GM12891 (cell line): ENCODE data around the gene SND1.

Source experiments
- DNase-seq: peaks from one replicate; pipeline ENCODE4 v3.0.0; 2011; ENCODE audit warnings: low spot score; ENCODE audit not compliant: insufficient read length
- FAIRE-seq: peaks from 2 replicates; lab custom pipeline; 2011; peaks lifted over from hg19 to GRCh38; lab: Jason Lieb, UNC
- PAX5 ChIP-seq: IDR thresholded peaks from 2 replicates; pipeline ENCODE4 v1.6.1; 2011; ENCODE audit warnings: low read length, moderate library complexity, mild to moderate bottlenecking; ENCODE audit not compliant: insufficient read depth, severe bottlenecking
- POLR2A ChIP-seq: IDR thresholded peaks from 2 replicates; pipeline ENCODE4 v1.6.1; 2011; ENCODE audit warnings: low read depth, low read length, control low read depth
- POLR2AphosphoS5 ChIP-seq: IDR thresholded peaks from 2 replicates; pipeline ENCODE4 v1.6.1; 2011; ENCODE audit warnings: low read depth, low read length, control low read depth
- POU2F2 ChIP-seq: IDR thresholded peaks from 2 replicates; pipeline ENCODE4 v1.6.1; 2011; ENCODE audit warnings: low read depth, mild to moderate bottlenecking, control low read depth, low read length, moderate library complexity
- SPI1 ChIP-seq: IDR thresholded peaks from 2 replicates; pipeline ENCODE4 v1.6.1; 2011; ENCODE audit warnings: low read depth, low read length, control low read depth
- TAF1 ChIP-seq: IDR thresholded peaks from 2 replicates; pipeline ENCODE4 v1.6.1; 2011; ENCODE audit warnings: low read depth, low read length, control low read depth

SND1 gene

GRCh38 chr7:127850195-127850594 lies 198.2 kb downstream of the SND1 start:
- FAIRE-seq (no peak), DNase-seq (no peak)
- TF ChIP-seq SPI1 (no peak), TAF1 (no peak), POLR2A (no peak), POLR2AphosphoS5 (no peak), PAX5 (no peak), POU2F2 (no peak)

- TF ChIP-seq POLR2AphosphoS5 (no peak), PAX5 (no peak), POLR2A (no peak), SPI1 (no peak), POU2F2 (no peak), TAF1 (no peak)
- FAIRE-seq (no peak), DNase-seq (no peak)
Observed at GRCh38 chr7:127854383-127854782, 202.4 kb downstream of the SND1 start.

GRCh38 chr7:127857464-127857841 lies 205.5 kb downstream of the SND1 start:
- DNase-seq = no peak
- FAIRE-seq = no peak
- TF ChIP-seq POLR2A (no peak), PAX5 (no peak), POLR2AphosphoS5 (no peak), POU2F2 (no peak), TAF1 (no peak), SPI1 (no peak)

- no peak for TF ChIP-seq TAF1
- TF ChIP-seq POU2F2 = no peak
- no peak for TF ChIP-seq POLR2A
- no peak for TF ChIP-seq PAX5
- no peak for TF ChIP-seq POLR2AphosphoS5
- TF ChIP-seq SPI1 = no peak
- no peak for FAIRE-seq
- no peak for DNase-seq
Observed at GRCh38 chr7:127858091-127858914, 206.3 kb downstream of the SND1 start.

GRCh38 chr7:127858915-127859189 lies 206.9 kb downstream of the SND1 start:
- TF ChIP-seq TAF1 = no peak
- TF ChIP-seq SPI1 = peak; percentile 51
- peak; percentile 58; the same call in 1 of the 2 replicates for TF ChIP-seq POU2F2
- no peak for TF ChIP-seq POLR2A
- TF ChIP-seq PAX5 = no peak
- FAIRE-seq (peak; percentile 28), DNase-seq (no peak)

- no peak for FAIRE-seq
- no peak for TF ChIP-seq PAX5
- TF ChIP-seq POU2F2 = no peak
- no peak for TF ChIP-seq SPI1
- no peak for TF ChIP-seq POLR2AphosphoS5
- TF ChIP-seq POLR2A = no peak
- TF ChIP-seq TAF1 = no peak
- no peak for DNase-seq
Observed at GRCh38 chr7:127859330-127859729, 207.3 kb downstream of the SND1 start.

- DNase-seq = no peak
- TF ChIP-seq POU2F2 (no peak), TAF1 (no peak), SPI1 (no peak), POLR2A (no peak), POLR2AphosphoS5 (no peak), PAX5 (no peak)
- peak; percentile 9 for FAIRE-seq
Observed at GRCh38 chr7:127862525-127862924, 210.5 kb downstream of the SND1 start.

GRCh38 chr7:127863082-127863481 lies 211.1 kb downstream of the SND1 start:
- no peak for DNase-seq
- no peak for FAIRE-seq

GRCh38 chr7:127865466-127865865 lies 213.5 kb downstream of the SND1 start:
- DNase-seq (no peak), FAIRE-seq (no peak)
- no peak for TF ChIP-seq POLR2A
- no peak for TF ChIP-seq POU2F2
- TF ChIP-seq SPI1 = no peak
- TF ChIP-seq PAX5 = no peak
- no peak for TF ChIP-seq TAF1
- TF ChIP-seq POLR2AphosphoS5 = no peak

More at GRCh38 chr7:127863082-127863481, 211.1 kb downstream of the SND1 start:
- TF ChIP-seq PAX5 (no peak), POLR2A (no peak), POLR2AphosphoS5 (no peak), SPI1 (no peak), TAF1 (no peak), POU2F2 (no peak)

GRCh38 chr7:127870231-127870907 lies 218.4 kb downstream of the SND1 start:
- TF ChIP-seq SPI1 (0 out of 2 replicates have a peak, but pooled peaks have one; percentile 21), POLR2AphosphoS5 (no peak), TAF1 (no peak), POLR2A (no peak)
- DNase-seq (no peak), FAIRE-seq (no peak)
